OCI-LY7 (cell line): ENCODE data around the gene MTOR.

Source experiments
- EZH2phosphoT487 ChIP-seq: fragments of 200-600 bp; sonication (generic); IDR thresholded peaks from 2 replicates; pipeline ENCODE4 v1.6.1; 2018; ENCODE audit warnings: low read depth, borderline replicate concordance, mild to moderate bottlenecking, mixed run types, antibody characterized with exemption, low read length, moderate library complexity, mixed read lengths
- TF ChIP-seq, protein P1 (sequence below): fragments of 200-600 bp; sonication (generic); conservative IDR thresholded peaks from 2 replicates; pipeline ENCODE4 v1.5.1; 2014; ENCODE audit warnings: mild to moderate bottlenecking, antibody characterized with exemption, low read length, moderate library complexity, mixed read lengths

DNA sequence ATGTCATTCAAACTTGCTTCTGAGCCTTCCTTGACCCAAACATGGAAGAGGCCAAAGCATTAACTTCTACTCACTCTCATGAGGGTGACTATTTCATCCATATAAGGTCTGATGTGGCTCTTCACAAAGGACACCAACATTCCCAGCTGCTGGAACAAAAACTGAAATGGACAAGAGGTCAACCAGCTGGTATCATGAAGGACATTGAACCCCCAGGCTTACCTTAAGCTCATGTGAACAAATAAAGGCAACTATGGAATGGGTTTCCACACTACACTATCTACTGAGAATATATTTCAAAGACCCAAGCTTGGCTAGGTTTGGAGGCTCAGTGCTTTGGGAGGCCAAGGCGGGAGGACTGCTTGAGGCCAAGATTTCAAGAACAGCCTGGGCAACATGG, 46.3 kb downstream of the MTOR start:
- TF ChIP-seq, protein P1, sequence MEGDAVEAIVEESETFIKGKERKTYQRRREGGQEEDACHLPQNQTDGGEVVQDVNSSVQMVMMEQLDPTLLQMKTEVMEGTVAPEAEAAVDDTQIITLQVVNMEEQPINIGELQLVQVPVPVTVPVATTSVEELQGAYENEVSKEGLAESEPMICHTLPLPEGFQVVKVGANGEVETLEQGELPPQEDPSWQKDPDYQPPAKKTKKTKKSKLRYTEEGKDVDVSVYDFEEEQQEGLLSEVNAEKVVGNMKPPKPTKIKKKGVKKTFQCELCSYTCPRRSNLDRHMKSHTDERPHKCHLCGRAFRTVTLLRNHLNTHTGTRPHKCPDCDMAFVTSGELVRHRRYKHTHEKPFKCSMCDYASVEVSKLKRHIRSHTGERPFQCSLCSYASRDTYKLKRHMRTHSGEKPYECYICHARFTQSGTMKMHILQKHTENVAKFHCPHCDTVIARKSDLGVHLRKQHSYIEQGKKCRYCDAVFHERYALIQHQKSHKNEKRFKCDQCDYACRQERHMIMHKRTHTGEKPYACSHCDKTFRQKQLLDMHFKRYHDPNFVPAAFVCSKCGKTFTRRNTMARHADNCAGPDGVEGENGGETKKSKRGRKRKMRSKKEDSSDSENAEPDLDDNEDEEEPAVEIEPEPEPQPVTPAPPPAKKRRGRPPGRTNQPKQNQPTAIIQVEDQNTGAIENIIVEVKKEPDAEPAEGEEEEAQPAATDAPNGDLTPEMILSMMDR: no peak
- TF ChIP-seq EZH2phosphoT487: no peak
